Left lung (tissue), 10 donors: ENCODE results near the gene MRPL32. TPM values are rescaled to one million over a fixed set of nuclear protein-coding genes. Genes with fewer than 3 reads are reported as not detected.
A peak's percentile ranks its signal among the peaks of the same experiment; 100 is the strongest.

Experiments used
- ATAC-seq: fragments of 200-7000 bp; cut with Tn5 transposase; one replicate; pipeline ENCODE4 v1.9.1; 2020; ENCODE audit warnings: moderate library complexity
- DNase-seq, 4 donors: peaks; one replicate each; pipeline ENCODE4 v3.0.0-alpha.2; 2013 to 2020
- H3K27ac ChIP-seq, 2 donors: fragments of 200-600 bp; sonication (generic) in 1 of 2; one replicate each; pipeline versions ENCODE4 v1.5.0 to v1.8.0; 2020 to 2021
- H3K27me3 ChIP-seq, 2 donors: fragments of 200-600 bp; sonication (generic) in 1 of 2; one replicate each; pipeline versions ENCODE4 v1.5.0 to v1.8.0; 2020 to 2021
- H3K36me3 ChIP-seq, 2 donors: fragments of 200-600 bp; sonication (generic) in 1 of 2; one replicate each; pipeline versions ENCODE4 v1.5.0 to v1.8.0; 2020 to 2021
- H3K4me1 ChIP-seq, 2 donors: fragments of 200-600 bp; one replicate each; pipeline ENCODE4 v1.8.0; 2021
- H3K4me3 ChIP-seq, 2 donors: fragments of 200-600 bp; sonication (generic) in 1 of 2; one replicate each; pipeline versions ENCODE4 v1.5.0 to v1.8.0; 2020 to 2021; ENCODE audit warnings: mild to moderate bottlenecking in 1 of 2
- H3K9me3 ChIP-seq, 2 donors: fragments of 200-600 bp; sonication (generic) in 1 of 2; one replicate each; pipeline versions ENCODE4 v1.5.0 to v1.8.0; 2020 to 2021
- intact Hi-C, 2 donors: fragments of 100-400 bp; cut with DNase I; formaldehyde crosslinking; loops; one replicate each; pipeline versions ENCODE4 v1.11.2 to v1.14.2; 2022
- polyA plus RNA-seq, 6 donors: library from polyadenylated mRNA; unstranded; fragments of 120-200 nt; gene quantifications; one replicate each; pipeline ENCODE4 v1.2.1, GENCODE V29; 2013; ENCODE audit not compliant: insufficient read length in 6 of 6
- total RNA-seq, 2 donors: library from RNA; stranded (reverse); fragmentation: NEBNext Ultra II Directional; extraction: Animal tissue kit (Norgen Biotek cat#: 25700); gene quantifications; one replicate each; pipeline ENCODE4 v1.2.1, GENCODE V29; 2021
- TF ChIP-seq, protein P1 (sequence below), 2 donors: fragments of 200-600 bp; sonication (generic) in 1 of 2; IDR thresholded peaks; one replicate each; pipeline versions ENCODE4 v1.5.0 to v1.8.0; 2021; ENCODE audit warnings: antibody characterized with exemption in 2 of 2
- donor health status: DM: no; HTN: yes; CAD: no.
- donor health status: DM: no; HTN: no; CAD: no.

Gene MRPL32
- total and polyA plus RNA-seq, 8 donors: 38.5 to 55.4 (median 53.8) TPM

DNA sequence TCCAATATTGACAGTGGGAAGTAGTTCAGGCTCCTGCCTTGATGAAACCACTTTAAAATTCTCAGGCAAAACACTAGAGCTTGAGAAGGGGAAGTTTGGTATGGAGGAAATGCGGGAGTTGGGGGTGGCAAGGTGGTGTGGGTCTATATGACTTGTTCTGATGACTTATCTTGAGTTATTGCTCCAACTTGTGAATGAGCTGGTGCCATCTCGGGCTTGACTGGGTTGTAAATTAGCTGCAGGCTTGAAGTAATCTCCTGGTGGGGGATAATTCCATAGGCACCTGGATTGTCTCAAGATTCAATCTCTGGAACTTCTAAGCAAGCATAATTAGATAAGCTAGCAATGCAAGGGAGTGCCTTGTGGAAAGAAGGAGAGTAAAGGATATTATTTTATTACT lies 29.0 kb downstream of the MRPL32 start:
- TF ChIP-seq, protein P1, sequence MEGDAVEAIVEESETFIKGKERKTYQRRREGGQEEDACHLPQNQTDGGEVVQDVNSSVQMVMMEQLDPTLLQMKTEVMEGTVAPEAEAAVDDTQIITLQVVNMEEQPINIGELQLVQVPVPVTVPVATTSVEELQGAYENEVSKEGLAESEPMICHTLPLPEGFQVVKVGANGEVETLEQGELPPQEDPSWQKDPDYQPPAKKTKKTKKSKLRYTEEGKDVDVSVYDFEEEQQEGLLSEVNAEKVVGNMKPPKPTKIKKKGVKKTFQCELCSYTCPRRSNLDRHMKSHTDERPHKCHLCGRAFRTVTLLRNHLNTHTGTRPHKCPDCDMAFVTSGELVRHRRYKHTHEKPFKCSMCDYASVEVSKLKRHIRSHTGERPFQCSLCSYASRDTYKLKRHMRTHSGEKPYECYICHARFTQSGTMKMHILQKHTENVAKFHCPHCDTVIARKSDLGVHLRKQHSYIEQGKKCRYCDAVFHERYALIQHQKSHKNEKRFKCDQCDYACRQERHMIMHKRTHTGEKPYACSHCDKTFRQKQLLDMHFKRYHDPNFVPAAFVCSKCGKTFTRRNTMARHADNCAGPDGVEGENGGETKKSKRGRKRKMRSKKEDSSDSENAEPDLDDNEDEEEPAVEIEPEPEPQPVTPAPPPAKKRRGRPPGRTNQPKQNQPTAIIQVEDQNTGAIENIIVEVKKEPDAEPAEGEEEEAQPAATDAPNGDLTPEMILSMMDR (IDR thresholded peaks at IDR 0.05): no peak
- H3K9me3 ChIP-seq: peaks cover 0 to 7% of the 10 kb centered on the region in 2 donors
- intact Hi-C loops: no loop called here
- DNase-seq: no peak
- H3K27me3 ChIP-seq: no peaks in the 10 kb centered on the region
- no peaks in the 10 kb centered on the region for H3K36me3 ChIP-seq
- H3K4me3 ChIP-seq: no peak overlapping the region
- H3K4me1 ChIP-seq: no peaks in the 10 kb centered on the region
- ATAC-seq: no peak
- no peak overlapping the region for H3K27ac ChIP-seq

DNA sequence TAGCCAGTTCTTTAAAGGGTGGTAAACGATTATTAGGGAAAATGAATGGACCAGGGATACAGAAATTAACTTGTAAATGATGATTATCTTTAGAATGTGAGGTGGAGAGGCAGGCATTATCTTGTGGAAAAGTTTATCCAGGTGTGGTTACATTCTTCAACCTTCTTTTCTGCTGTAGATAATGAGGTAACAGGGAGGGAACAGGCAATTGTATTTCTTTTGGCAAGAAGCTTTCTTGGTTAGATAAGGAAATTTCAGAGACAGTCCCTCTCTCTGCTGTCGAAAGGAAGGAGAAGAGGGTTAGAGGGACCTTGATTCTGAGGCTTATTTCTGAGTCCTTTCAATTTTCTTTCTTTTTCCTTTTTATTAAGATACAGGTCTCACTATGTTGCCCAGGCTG lies 32.1 kb downstream of the MRPL32 start:
- DNase-seq (no peak), ATAC-seq (no peak)
- Histone ChIP-seq H3K27ac (no peak overlapping the region), H3K4me1 (no peaks in the 10 kb centered on the region), H3K36me3 (no peaks in the 10 kb centered on the region), H3K4me3 (no peak overlapping the region), H3K27me3 (no peaks in the 10 kb centered on the region), H3K9me3 (no peaks in the 10 kb centered on the region)
- intact Hi-C loops: no loop called here
- TF ChIP-seq, protein P1 (IDR thresholded peaks at IDR 0.05): no peak

DNA sequence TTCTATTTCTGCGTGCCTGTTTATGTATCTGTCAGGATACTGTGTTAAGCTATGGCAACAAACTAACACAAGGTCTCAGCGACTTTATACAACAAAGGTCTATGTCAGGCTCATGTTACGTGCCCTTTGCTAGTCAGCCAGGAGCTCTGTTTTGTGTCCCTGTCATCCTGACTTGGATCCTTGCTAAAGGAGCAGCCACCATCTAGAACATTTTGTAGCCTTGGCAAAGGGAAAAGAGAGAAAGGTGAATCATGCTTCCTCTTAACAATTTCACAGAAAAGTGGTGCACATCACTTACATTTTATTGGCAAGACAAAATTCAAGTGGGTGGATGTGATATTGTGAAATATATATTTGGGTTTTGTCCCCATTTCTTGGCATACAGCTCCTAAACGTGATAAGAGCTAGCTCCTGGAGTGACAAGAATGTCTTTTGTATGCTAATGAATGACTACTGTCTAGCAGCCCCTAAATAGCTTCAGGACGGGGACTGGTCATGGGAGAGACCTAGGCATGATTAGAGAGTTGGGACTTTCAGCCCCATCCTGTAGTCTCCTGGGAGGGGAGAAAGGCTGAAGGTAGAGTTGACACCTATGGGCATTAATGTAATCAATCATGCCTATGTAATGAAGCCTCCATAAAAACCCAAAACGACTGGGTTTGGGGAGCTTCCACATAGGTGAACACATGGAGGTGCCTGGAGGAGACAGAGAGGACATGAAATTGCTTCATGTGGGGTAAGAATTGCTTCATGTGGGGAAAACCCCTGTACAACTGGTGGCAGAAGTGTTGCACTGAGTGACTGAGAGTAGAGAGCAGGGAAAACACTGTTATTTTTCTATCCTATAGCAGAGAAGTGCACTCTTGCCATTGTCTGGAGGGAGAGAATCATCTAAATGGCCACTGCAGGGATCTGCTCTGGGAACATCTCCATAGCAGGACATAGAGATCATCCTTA lies 33.0 kb downstream of the MRPL32 start:
- TF ChIP-seq, protein P1 (IDR thresholded peaks at IDR 0.05): no peak
- Histone ChIP-seq H3K4me3 (no peak overlapping the region), H3K27ac (no peak overlapping the region), H3K27me3 (no peaks in the 10 kb centered on the region), H3K9me3 (no peaks in the 10 kb centered on the region), H3K36me3 (no peaks in the 10 kb centered on the region), H3K4me1 (no peaks in the 10 kb centered on the region)
- ATAC-seq (no peak), DNase-seq (no peak)
- intact Hi-C loops: no loop called here

DNA sequence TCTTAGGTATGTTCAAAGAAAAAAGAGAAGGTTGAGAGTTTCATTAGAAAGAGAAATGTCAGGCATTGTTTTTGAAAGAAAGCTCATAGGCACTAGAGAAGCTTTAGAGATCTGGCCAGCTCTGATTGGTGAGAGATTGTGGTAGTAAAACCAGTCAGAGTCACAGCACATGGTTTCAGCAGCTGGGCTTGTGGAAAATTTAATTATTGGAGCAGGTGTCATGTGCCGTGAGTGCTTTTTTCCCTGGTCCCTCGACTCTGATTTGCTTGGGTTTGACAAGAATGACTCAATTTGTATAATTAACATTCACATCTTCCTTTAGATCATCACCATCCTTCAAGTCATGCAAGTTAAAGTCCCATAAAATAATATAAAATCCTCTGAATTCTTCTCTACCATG lies 35.2 kb downstream of the MRPL32 start:
- TF ChIP-seq, protein P1 (IDR thresholded peaks at IDR 0.05): no peak
- H3K4me3 ChIP-seq: no peak overlapping the region
- no peaks in the 10 kb centered on the region for H3K36me3 ChIP-seq
- DNase-seq (no peak), ATAC-seq (no peak)
- H3K27ac ChIP-seq: no peak overlapping the region
- H3K27me3 ChIP-seq: no peaks in the 10 kb centered on the region
- H3K9me3 ChIP-seq: no peaks in the 10 kb centered on the region
- intact Hi-C loops: no loop called here
- H3K4me1 ChIP-seq: no peaks in the 10 kb centered on the region

DNA sequence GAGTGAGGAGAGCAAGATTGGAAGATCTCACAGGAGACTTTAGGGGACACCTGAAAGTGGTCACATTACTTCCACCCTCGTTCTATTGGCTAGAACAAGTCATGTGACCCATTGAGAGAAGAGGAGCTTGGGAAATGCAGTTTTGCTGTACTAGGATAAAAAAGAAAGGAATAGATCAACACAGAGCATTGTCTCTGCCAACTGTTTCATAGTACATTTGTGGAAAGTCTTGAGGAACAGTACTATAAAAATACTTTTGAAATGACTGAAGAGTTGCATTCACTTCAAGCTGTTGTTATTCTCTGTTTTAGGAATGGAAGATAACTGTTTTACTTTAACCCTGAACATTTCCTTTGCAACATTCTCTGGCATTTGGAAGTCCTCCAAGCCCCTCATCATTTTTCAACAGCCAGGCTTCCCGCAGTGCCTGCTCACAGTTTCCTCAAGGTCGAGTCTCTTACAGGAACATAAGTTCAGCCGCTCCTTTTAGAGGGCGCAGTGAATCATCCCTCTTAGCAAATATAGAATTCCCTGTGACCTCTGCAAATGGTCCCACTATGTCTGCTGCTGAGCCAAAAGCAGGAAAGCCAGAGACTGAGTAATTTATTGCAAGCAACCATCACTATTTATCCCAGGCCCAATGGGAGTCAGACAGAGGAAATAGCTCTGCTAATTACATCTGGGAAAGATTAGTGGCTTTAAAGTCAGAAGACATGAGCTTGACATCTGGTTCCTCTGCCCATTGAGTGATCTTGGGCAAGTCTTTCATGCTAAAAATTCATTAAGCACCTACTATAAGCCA lies 40.7 kb downstream of the MRPL32 start:
- Histone ChIP-seq H3K36me3 (no peaks in the 10 kb centered on the region), H3K4me3 (no peak overlapping the region), H3K27ac (peak overlapping the region; percentile 31 to 44), H3K27me3 (no peaks in the 10 kb centered on the region), H3K9me3 (no peaks in the 10 kb centered on the region), H3K4me1 (no peaks in the 10 kb centered on the region)
- TF ChIP-seq, protein P1 (IDR thresholded peaks at IDR 0.05): no peak
- DNase-seq (peak in 3 of 4 donors; percentile 12 to 39 (median 17)), ATAC-seq (peak; percentile 88)
- intact Hi-C loops: no loop called here
